WTC11 (cell line): ENCODE measurements around the gene KLF2. TPM values are rescaled to one million over a fixed set of nuclear protein-coding genes. Genes with fewer than 3 reads are reported as not detected.
A peak's percentile ranks its signal among the peaks of the same experiment; 100 is the strongest.

Experiments
- ATAC-seq: fragments of 200-7000 bp; cut with Tn5 transposase; 2 replicates; pipeline ENCODE4 v1.10.0; 2021; ENCODE audit warnings: mild to moderate bottlenecking, moderate library complexity
- CTCF ChIA-PET: fragments of 300-600 bp; sonication (Branson Sonifier 250); formaldehyde crosslinking; loops from one replicate; lab custom pipeline; 2021; ENCODE audit warnings: antibody characterized with exemption; lab: Charles Lee
- POLR2A ChIA-PET: fragments of 350-600 bp; sonication (Branson Sonifier 250); formaldehyde crosslinking; loops from one replicate; lab custom pipeline; 2021; ENCODE audit warnings: antibody characterized with exemption; lab: Charles Lee
- DNase-seq: peaks from one replicate; pipeline ENCODE4 v3.0.0; 2021; ENCODE audit warnings: low spot score
- H3K27ac Mint-ChIP-seq: 2 replicates; pipeline ENCODE4 v1.8.0; 2021; ENCODE audit warnings: mixed read lengths
- H3K27me3 Mint-ChIP-seq: 2 replicates; pipeline ENCODE4 v1.8.0; 2021; ENCODE audit warnings: low read depth, mild to moderate bottlenecking, moderate library complexity, mixed read lengths
- H3K36me3 Mint-ChIP-seq: 2 replicates; pipeline ENCODE4 v1.8.0; 2021; ENCODE audit warnings: mixed read lengths
- H3K4me1 Mint-ChIP-seq: 2 replicates; pipeline ENCODE4 v1.8.0; 2022; ENCODE audit warnings: mixed read lengths
- H3K4me3 Mint-ChIP-seq: 2 replicates; pipeline ENCODE4 v1.8.0; 2021; ENCODE audit warnings: mild to moderate bottlenecking, moderate library complexity, mixed read lengths
- H3K9me3 Mint-ChIP-seq: 2 replicates; pipeline ENCODE4 v1.8.0; 2021; ENCODE audit warnings: mixed read lengths
- AR ChIP-seq: fragments of 250-450 bp; sonication (Bioruptor Pico); IDR thresholded peaks from 2 replicates; pipeline ENCODE4 v1.9.0; 2021; ENCODE audit warnings: mild to moderate bottlenecking
- ATF1 ChIP-seq: sonication (generic); formaldehyde crosslinking; IDR thresholded peaks from 2 replicates; pipeline ENCODE4 v1.8.1; 2023; ENCODE audit warnings: mild to moderate bottlenecking, moderate library complexity, missing genetic modification reagents
- ATF2 ChIP-seq: sonication (generic); formaldehyde crosslinking; IDR thresholded peaks from 2 replicates; pipeline ENCODE4 v1.8.1; 2022; ENCODE audit warnings: low read depth, missing genetic modification reagents, borderline replicate concordance
- CBFB ChIP-seq: sonication (generic); formaldehyde crosslinking; IDR thresholded peaks from 2 replicates; pipeline ENCODE4 v1.8.1; 2022; ENCODE audit warnings: mild to moderate bottlenecking, low read depth, missing genetic modification reagents
- CREB1 ChIP-seq: sonication (generic); formaldehyde crosslinking; IDR thresholded peaks from 2 replicates; pipeline ENCODE4 v1.8.0; 2023; ENCODE audit warnings: mild to moderate bottlenecking, missing genetic modification reagents
- CTCF ChIP-seq: fragments of 200-600 bp; IDR thresholded peaks from 2 replicates; pipeline ENCODE4 v1.8.0; 2022; ENCODE audit warnings: antibody characterized with exemption
- E2F5 ChIP-seq: sonication (generic); formaldehyde crosslinking; IDR thresholded peaks from 2 replicates; pipeline ENCODE4 v1.8.1; 2022; ENCODE audit warnings: mild to moderate bottlenecking, moderate library complexity, missing genetic modification reagents
- ESRRA ChIP-seq: sonication (generic); formaldehyde crosslinking; IDR thresholded peaks from 2 replicates; pipeline ENCODE4 v1.8.1; 2022; ENCODE audit warnings: mild to moderate bottlenecking, missing genetic modification reagents, borderline replicate concordance
- NFE2L1 ChIP-seq: sonication (generic); formaldehyde crosslinking; IDR thresholded peaks from 2 replicates; pipeline ENCODE4 v1.8.1; 2023; ENCODE audit warnings: missing genetic modification reagents
- NFYB ChIP-seq: sonication (generic); formaldehyde crosslinking; conservative IDR thresholded peaks from 2 replicates; pipeline ENCODE4 v1.8.0; 2022; ENCODE audit warnings: low read depth, missing genetic modification reagents
- NR2C2 ChIP-seq: sonication (generic); formaldehyde crosslinking; IDR thresholded peaks from 2 replicates; pipeline ENCODE4 v1.8.0; 2022; ENCODE audit warnings: mild to moderate bottlenecking, missing genetic modification reagents
- NR3C1 ChIP-seq: sonication (generic); formaldehyde crosslinking; conservative IDR thresholded peaks from 2 replicates; pipeline ENCODE4 v1.8.1; 2023; ENCODE audit warnings: low read depth, mild to moderate bottlenecking, missing genetic modification reagents
- OVOL2 ChIP-seq: fragments of 250-450 bp; sonication (Bioruptor Pico); IDR thresholded peaks from 2 replicates; pipeline ENCODE4 v1.9.0; 2021; ENCODE audit warnings: mild to moderate bottlenecking, borderline replicate concordance
- RELA ChIP-seq: sonication (generic); formaldehyde crosslinking; IDR thresholded peaks from 2 replicates; pipeline ENCODE4 v1.8.1; 2022; ENCODE audit warnings: missing genetic modification reagents, mild to moderate bottlenecking, borderline replicate concordance
- RORB ChIP-seq: fragments of 250-450 bp; sonication (Bioruptor Pico); IDR thresholded peaks from 2 replicates; pipeline ENCODE4 v1.9.0; 2021; ENCODE audit warnings: mild to moderate bottlenecking
- SOX15 ChIP-seq: fragments of 250-450 bp; sonication (Bioruptor Pico); IDR thresholded peaks from 2 replicates; pipeline ENCODE4 v1.9.0; 2021; ENCODE audit warnings: mild to moderate bottlenecking
- ZBTB21 ChIP-seq: sonication (generic); formaldehyde crosslinking; IDR thresholded peaks from 2 replicates; pipeline ENCODE4 v1.8.1; 2023; ENCODE audit warnings: mild to moderate bottlenecking, missing genetic modification reagents, borderline replicate concordance
- ZNF219 ChIP-seq: sonication (generic); formaldehyde crosslinking; IDR thresholded peaks from 2 replicates; pipeline ENCODE4 v1.8.0; 2023; ENCODE audit warnings: missing genetic modification reagents, mild to moderate bottlenecking, borderline replicate concordance
- ZNF423 ChIP-seq: fragments of 250-450 bp; sonication (Bioruptor Pico); IDR thresholded peaks from 2 replicates; pipeline ENCODE4 v2.1.2; 2022; ENCODE audit warnings: mild to moderate bottlenecking, moderate library complexity
- ZNF532 ChIP-seq: fragments of 250-450 bp; sonication (Bioruptor Pico); IDR thresholded peaks from 2 replicates; pipeline ENCODE4 v1.9.0; 2021; ENCODE audit warnings: mild to moderate bottlenecking, borderline replicate concordance
- ZSCAN18 ChIP-seq: fragments of 250-450 bp; sonication (Bioruptor Pico); IDR thresholded peaks from 2 replicates; pipeline ENCODE4 v2.1.2; 2022; ENCODE audit warnings: mild to moderate bottlenecking, moderate library complexity
- total RNA-seq: library from RNA; stranded (reverse); gene quantifications from 3 replicates; pipeline ENCODE4 v1.2.3, GENCODE V29; 2021

KLF2 gene
- total RNA-seq, 1 experiment from 2014 or later, result 1.1 TPM

- no peak overlapping the region for H3K4me3 Mint-ChIP-seq
- peaks cover 3% of the 10 kb centered on the region; the same call in 1 of the 2 replicates for H3K36me3 Mint-ChIP-seq
- no peak for ATAC-seq
- ChIA-PET POLR2A (no interaction called here), CTCF (interaction anchor here (1.0 kb wide), 3 partner anchors 13 to 22 kb away, joined by 3 to 5 read pairs (median 4); no protein-coding TSS in a partner anchor)
- H3K4me1 Mint-ChIP-seq, result peaks cover 20% of the 10 kb centered on the region
- H3K27me3 Mint-ChIP-seq, result no peaks in the 10 kb centered on the region
- peak overlapping the region; percentile 10; the same call in 1 of the 2 replicates for H3K27ac Mint-ChIP-seq
- H3K9me3 Mint-ChIP-seq, result no peaks in the 10 kb centered on the region
- TF ChIP-seq ZSCAN18 (CRISPR knock-in tag) (no peak), ZNF219 (no peak), NR3C1 (CRISPR knock-in tag) (no peak), ESRRA (no peak), OVOL2 (CRISPR knock-in tag) (no peak), NFYB (no peak), CTCF (no peak), ZNF423 (CRISPR knock-in tag) (no peak), CBFB (CRISPR knock-in tag) (no peak), SOX15 (CRISPR knock-in tag) (no peak), E2F5 (CRISPR knock-in tag) (no peak), RELA (CRISPR knock-in tag) (no peak), ZBTB21 (CRISPR knock-in tag) (no peak), CREB1 (CRISPR knock-in tag) (no peak), AR (CRISPR knock-in tag) (no peak), NR2C2 (CRISPR knock-in tag) (no peak), ATF1 (CRISPR knock-in tag) (no peak), RORB (no peak), NFE2L1 (CRISPR knock-in tag) (no peak)
- DNase-seq, result no peak
Measured at GRCh38 chr19:16363852-16364230, 39.2 kb downstream of the KLF2 start.

GRCh38 chr19:16364231-16364865, 39.7 kb downstream of the KLF2 start:
- Mint-ChIP-seq H3K9me3 (no peaks in the 10 kb centered on the region), H3K4me1 (peaks cover 20% of the 10 kb centered on the region), H3K4me3 (no peak overlapping the region), H3K36me3 (peaks cover 3% of the 10 kb centered on the region; the same call in 1 of the 2 replicates), H3K27me3 (no peaks in the 10 kb centered on the region), H3K27ac (peak overlapping the region; percentile 10; the same call in 1 of the 2 replicates)
- ChIA-PET POLR2A (no interaction called here), CTCF (interaction anchor here (1.0 kb wide), 3 partner anchors 12 to 23 kb away, joined by 3 to 5 read pairs (median 3); no protein-coding TSS in a partner anchor)
- no peak for DNase-seq
- no peak for TF ChIP-seq ZNF532
- TF ChIP-seq ATF2 (CRISPR knock-in tag), result no peak
- ATAC-seq, result no peak
